K562 (cell line): ENCODE measurements around the gene CNPPD1. TPM values are rescaled to one million over a fixed set of nuclear protein-coding genes. Genes with fewer than 3 reads are reported as not detected.
A peak's percentile ranks its signal among the peaks of the same experiment; 100 is the strongest.

Source experiments
- ARID2 ChIP-seq: fragments of 450-650 bp; IDR thresholded peaks from 2 replicates; pipeline ENCODE4 v1.6.1; 2017; ENCODE audit warnings: antibody characterized with exemption, mild to moderate bottlenecking
- ARID4B ChIP-seq: sonication (generic); formaldehyde crosslinking; IDR thresholded peaks from 2 replicates; pipeline ENCODE4 v1.8.0; 2022; ENCODE audit warnings: mild to moderate bottlenecking, missing genetic modification reagents
- CBFB ChIP-seq: sonication (generic); formaldehyde crosslinking; IDR thresholded peaks from 2 replicates; pipeline ENCODE4 v1.4.0; 2020; ENCODE audit warnings: mild to moderate bottlenecking, missing genetic modification reagents
- CBX3 ChIP-seq, 2 experiments: IDR thresholded peaks; 1 replicate in 1 of 2; 2 replicates in 1 of 2; pipeline ENCODE4 v1.6.1; 2012; ENCODE audit warnings: inconsistent platforms in 2 of 2, low read length in 2 of 2, borderline replicate concordance in 1 of 2, control low read depth in 1 of 2
- CC2D1A ChIP-seq: fragments of 450-650 bp; IDR thresholded peaks from 2 replicates; pipeline ENCODE4 v1.6.1; 2017; ENCODE audit warnings: mild to moderate bottlenecking
- HNRNPLL ChIP-seq: fragments of 200-400 bp; formaldehyde crosslinking; IDR thresholded peaks from 2 replicates; pipeline ENCODE4 v1.6.1; 2017; ENCODE audit warnings: low read length, low read depth, mild to moderate bottlenecking; ENCODE audit not compliant: poor library complexity, severe bottlenecking
- SAP30 ChIP-seq: fragments of 200-600 bp; sonication (generic); IDR thresholded peaks from 2 replicates; pipeline ENCODE4 v1.6.1; 2012; ENCODE audit warnings: borderline replicate concordance, low read depth, mild to moderate bottlenecking, moderate library complexity, low read length, control low read depth, inconsistent platforms; ENCODE audit not compliant: insufficient read depth, poor library complexity, severe bottlenecking
- ZFPM2 ChIP-seq: fragments of 250-450 bp; sonication (Bioruptor Pico); IDR thresholded peaks from 2 replicates; pipeline ENCODE4 v1.5.1; 2022; ENCODE audit warnings: mild to moderate bottlenecking
- polyA plus RNA-seq, 8 experiments: library from polyadenylated mRNA; depleted of rRNA in 4 of 8; stranded (reverse) in 5 of 8; unstranded in 3 of 8; fragments of >200 nt; fragmentation: Nextera tagmentation in 2 of 8; fragmentation: Illumina TruSeq in 1 of 8; extraction: Ambion mirVana in 2 of 8; extraction: Trizol in 1 of 8; gene quantifications; 2 replicates each; pipeline versions ENCODE4 v1.2.1 to v1.2.3, GENCODE V29; 2011 to 2014; ENCODE audit warnings: inconsistent platforms in 1 of 8, missing spikeins in 1 of 8
- total RNA-seq, 7 experiments: library from RNA; depleted of rRNA in 6 of 7; stranded (reverse); fragments of >200 nt in 6 of 7; fragmentation: Illumina TruSeq in 2 of 7; extraction: Trizol in 2 of 7; gene quantifications; 2 replicates each; pipeline versions ENCODE4 v1.2.1 to v1.2.3, GENCODE V29; 2011 to 2021; ENCODE audit warnings: low replicate concordance in 1 of 7
- TF ChIP-seq, protein P1 (sequence below), 2 experiments: fragments of 450-650 bp; formaldehyde crosslinking in 1 of 2; IDR thresholded peaks; 2 replicates each; pipeline versions ENCODE4 v1.4.0 to v1.6.1; 2014 to 2020; ENCODE audit warnings: mild to moderate bottlenecking in 2 of 2, borderline replicate concordance in 1 of 2, low read depth in 1 of 2

The CNPPD1 gene
- total and polyA plus RNA-seq, 9 of the 15 experiments (the other 6 are each of a cell fraction or from before 2014, with no cell fraction given): 9.9 to 53.5 (median 27.0) TPM

DNA sequence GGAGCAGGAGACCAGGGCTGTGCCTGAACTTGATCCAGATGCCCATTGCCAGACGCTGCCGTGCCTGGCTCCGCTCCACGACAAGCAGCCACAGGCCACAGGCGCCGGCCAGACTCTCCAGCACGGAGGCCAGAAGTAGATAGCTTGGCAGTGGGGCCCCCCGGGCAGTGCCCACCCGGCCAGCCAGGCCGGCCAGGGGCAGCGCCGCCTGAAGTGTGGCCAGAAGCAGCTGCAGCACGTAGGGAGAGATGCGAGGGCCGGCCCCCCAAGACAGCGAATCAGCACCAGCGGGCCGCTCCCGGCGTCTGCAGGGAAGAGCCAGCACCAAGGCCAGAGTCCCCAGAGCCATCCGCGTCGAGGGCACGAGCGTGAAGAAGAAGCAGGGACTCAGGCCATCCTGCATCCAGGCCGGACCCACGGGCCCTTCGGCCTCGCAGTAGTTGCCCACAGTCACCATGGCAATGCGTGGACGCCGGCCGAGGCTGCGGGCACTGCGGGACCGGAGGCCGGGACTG is 41.5 kb upstream of the CNPPD1 start (continued):
- TF ChIP-seq ARID4B (peak; percentile 76; the same call in 1 of the 2 replicates), CBFB (CRISPR knock-in tag) (peak; percentile 0; the same call in 1 of the 2 replicates), HNRNPLL (peak; percentile 11), ZFPM2 (0 out of 2 replicates have a peak, but pooled peaks have one; percentile 18), ARID2 (no peak), SAP30 (peak; percentile 74), CBX3 (IDR thresholded peaks at IDR 0.05; ENCODE audit: borderline replicate concordance in 1 of 2, low read length in 2 of 2) (no peak), CC2D1A (no peak)
- TF ChIP-seq, protein P1, sequence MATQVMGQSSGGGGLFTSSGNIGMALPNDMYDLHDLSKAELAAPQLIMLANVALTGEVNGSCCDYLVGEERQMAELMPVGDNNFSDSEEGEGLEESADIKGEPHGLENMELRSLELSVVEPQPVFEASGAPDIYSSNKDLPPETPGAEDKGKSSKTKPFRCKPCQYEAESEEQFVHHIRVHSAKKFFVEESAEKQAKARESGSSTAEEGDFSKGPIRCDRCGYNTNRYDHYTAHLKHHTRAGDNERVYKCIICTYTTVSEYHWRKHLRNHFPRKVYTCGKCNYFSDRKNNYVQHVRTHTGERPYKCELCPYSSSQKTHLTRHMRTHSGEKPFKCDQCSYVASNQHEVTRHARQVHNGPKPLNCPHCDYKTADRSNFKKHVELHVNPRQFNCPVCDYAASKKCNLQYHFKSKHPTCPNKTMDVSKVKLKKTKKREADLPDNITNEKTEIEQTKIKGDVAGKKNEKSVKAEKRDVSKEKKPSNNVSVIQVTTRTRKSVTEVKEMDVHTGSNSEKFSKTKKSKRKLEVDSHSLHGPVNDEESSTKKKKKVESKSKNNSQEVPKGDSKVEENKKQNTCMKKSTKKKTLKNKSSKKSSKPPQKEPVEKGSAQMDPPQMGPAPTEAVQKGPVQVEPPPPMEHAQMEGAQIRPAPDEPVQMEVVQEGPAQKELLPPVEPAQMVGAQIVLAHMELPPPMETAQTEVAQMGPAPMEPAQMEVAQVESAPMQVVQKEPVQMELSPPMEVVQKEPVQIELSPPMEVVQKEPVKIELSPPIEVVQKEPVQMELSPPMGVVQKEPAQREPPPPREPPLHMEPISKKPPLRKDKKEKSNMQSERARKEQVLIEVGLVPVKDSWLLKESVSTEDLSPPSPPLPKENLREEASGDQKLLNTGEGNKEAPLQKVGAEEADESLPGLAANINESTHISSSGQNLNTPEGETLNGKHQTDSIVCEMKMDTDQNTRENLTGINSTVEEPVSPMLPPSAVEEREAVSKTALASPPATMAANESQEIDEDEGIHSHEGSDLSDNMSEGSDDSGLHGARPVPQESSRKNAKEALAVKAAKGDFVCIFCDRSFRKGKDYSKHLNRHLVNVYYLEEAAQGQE (IDR thresholded peaks at IDR 0.05; ENCODE audit: borderline replicate concordance): peak; percentile 87
- TF ChIP-seq, protein P1 (CRISPR knock-in tag; IDR thresholded peaks at IDR 0.05; ENCODE audit: low read depth): peak; percentile 85
